ENCODE results near the gene DDX3X. TPM values are rescaled to one million over a fixed set of nuclear protein-coding genes. Genes with fewer than 3 reads are reported as not detected.
A peak's percentile ranks its signal among the peaks of the same experiment; 100 is the strongest.

DDX3X gene
- total and polyA plus RNA-seq, 2 donors from 2014 or later: 43.6 to 275 TPM

GRCh38 chrX:41384051-41384705 lies 50.2 kb downstream of the DDX3X start:
- Histone ChIP-seq H3K27me3 (ENCODE audit: control insufficient read depth, insufficient read depth, low read length) (no peaks in the 10 kb centered on the region), H3K9me3 (ENCODE audit: control insufficient read depth in 2 of 3, insufficient read depth in 1 of 3, low read length in 3 of 3) (no peaks in the 10 kb centered on the region), H3K9ac (ENCODE audit: low read length in 3 of 3) (no peak overlapping the region), H3K4me3 (ENCODE audit: low read length in 3 of 3) (no peak overlapping the region), H3K36me3 (ENCODE audit: control insufficient read depth in 2 of 3, insufficient read depth in 3 of 3, low read length in 3 of 3) (no peaks in the 10 kb centered on the region), H3K4me1 (ENCODE audit: control insufficient read depth in 2 of 3, insufficient read depth in 2 of 3, low read depth in 1 of 3, low read length in 3 of 3) (no peaks in the 10 kb centered on the region), H3K27ac (ENCODE audit: low read depth in 2 of 2, low read length in 2 of 2) (no peak overlapping the region)
- no peak for TF ChIP-seq CTCF (IDR thresholded peaks at IDR 0.05; ENCODE audit: borderline replicate concordance, extremely low read depth, insufficient read depth)
- FAIRE-seq (no peak), DNase-seq (peak in 1 of 5 donors; percentile 76)
- intact Hi-C loops (cut with DNase I): no loop called here

GRCh38 chrX:41386222-41386990 lies 52.4 kb downstream of the DDX3X start:
- Histone ChIP-seq H3K27me3 (ENCODE audit: control insufficient read depth, insufficient read depth, low read length) (no peaks in the 10 kb centered on the region), H3K27ac (ENCODE audit: low read depth in 2 of 2, low read length in 2 of 2) (no peak overlapping the region), H3K9me3 (ENCODE audit: control insufficient read depth in 2 of 3, insufficient read depth in 1 of 3, low read length in 3 of 3) (no peaks in the 10 kb centered on the region), H3K4me1 (ENCODE audit: control insufficient read depth in 2 of 3, insufficient read depth in 2 of 3, low read depth in 1 of 3, low read length in 3 of 3) (no peaks in the 10 kb centered on the region), H3K9ac (ENCODE audit: low read length in 3 of 3) (no peak overlapping the region), H3K36me3 (ENCODE audit: control insufficient read depth in 2 of 3, insufficient read depth in 3 of 3, low read length in 3 of 3) (no peaks in the 10 kb centered on the region), H3K4me3 (ENCODE audit: low read length in 3 of 3) (no peak overlapping the region)
- intact Hi-C loops (cut with DNase I): no loop called here
- no peak for TF ChIP-seq CTCF (IDR thresholded peaks at IDR 0.05; ENCODE audit: borderline replicate concordance, extremely low read depth, insufficient read depth)
- FAIRE-seq (no peak), DNase-seq (no peak)

- Histone ChIP-seq H3K4me1 (ENCODE audit: control insufficient read depth in 2 of 3, insufficient read depth in 2 of 3, low read depth in 1 of 3, low read length in 3 of 3) (no peaks in the 10 kb centered on the region), H3K36me3 (ENCODE audit: control insufficient read depth in 2 of 3, insufficient read depth in 3 of 3, low read length in 3 of 3) (no peaks in the 10 kb centered on the region), H3K4me3 (ENCODE audit: low read length in 3 of 3) (no peak overlapping the region), H3K9ac (ENCODE audit: low read length in 3 of 3) (no peak overlapping the region), H3K9me3 (ENCODE audit: control insufficient read depth in 2 of 3, insufficient read depth in 1 of 3, low read length in 3 of 3) (no peaks in the 10 kb centered on the region), H3K27me3 (ENCODE audit: control insufficient read depth, insufficient read depth, low read length) (no peaks in the 10 kb centered on the region), H3K27ac (ENCODE audit: low read depth in 2 of 2, low read length in 2 of 2) (no peak overlapping the region)
- TF ChIP-seq CTCF (IDR thresholded peaks at IDR 0.05; ENCODE audit: borderline replicate concordance, extremely low read depth, insufficient read depth): no peak
- DNase-seq (peak in 1 of 5 donors; percentile 6), FAIRE-seq (no peak)
- intact Hi-C loops (cut with DNase I): no loop called here
These were observed 54.6 kb downstream of the DDX3X start for GRCh38 chrX:41388543-41388942.
